H9 (cell line): ENCODE data around the gene WFDC1. TPM values are rescaled to one million over a fixed set of nuclear protein-coding genes. Genes with fewer than 3 reads are reported as not detected.

Experiments used
- DNase-seq: peaks from one replicate; pipeline ENCODE4 v3.0.0-alpha.2; 2017
- H2AFZ ChIP-seq: one replicate; pipeline ENCODE4 v1.6.1; 2013; ENCODE audit warnings: mild to moderate bottlenecking, low read length, control low read depth, moderate library complexity
- H2AK5ac ChIP-seq: 2 replicates; pipeline ENCODE4 v1.6.1; 2013; ENCODE audit warnings: low read length, control low read depth, mixed read lengths; ENCODE audit not compliant: insufficient read length
- H2BK120ac ChIP-seq: one replicate; pipeline ENCODE4 v1.6.1; 2013; ENCODE audit warnings: low read depth, mild to moderate bottlenecking, low read length, control low read depth, inconsistent platforms; ENCODE audit not compliant: poor library complexity, severe bottlenecking
- H2BK12ac ChIP-seq: 2 replicates; pipeline ENCODE4 v1.6.1; 2013; ENCODE audit warnings: low read length, control low read depth, mixed read lengths, low read depth; ENCODE audit not compliant: insufficient read length
- H2BK15ac ChIP-seq: 2 replicates; pipeline ENCODE4 v1.6.1; 2013; ENCODE audit warnings: low read depth, low read length, control low read depth
- H2BK20ac ChIP-seq: one replicate; pipeline ENCODE4 v1.6.1; 2013; ENCODE audit warnings: low read depth, mild to moderate bottlenecking, low read length, control low read depth, inconsistent platforms; ENCODE audit not compliant: poor library complexity, severe bottlenecking
- H2BK5ac ChIP-seq: 2 replicates; pipeline ENCODE4 v1.6.1; 2013; ENCODE audit warnings: low read length, control low read depth, mixed read lengths; ENCODE audit not compliant: insufficient read length
- H3K14ac ChIP-seq: 2 replicates; pipeline ENCODE4 v1.6.1; 2013; ENCODE audit warnings: low read length, control low read depth; ENCODE audit not compliant: insufficient read depth
- H3K18ac ChIP-seq: 2 replicates; pipeline ENCODE4 v1.6.1; 2013; ENCODE audit warnings: low read depth, mild to moderate bottlenecking, mixed read lengths, low read length, control low read depth; ENCODE audit not compliant: insufficient read length
- H3K23ac ChIP-seq: 2 replicates; pipeline ENCODE4 v1.6.1; 2013; ENCODE audit warnings: low read length, control low read depth, mixed read lengths, low read depth; ENCODE audit not compliant: insufficient read length
- H3K23me2 ChIP-seq: 2 replicates; pipeline ENCODE4 v1.6.1; 2013; ENCODE audit warnings: low read depth, mild to moderate bottlenecking, mixed read lengths, low read length, control low read depth; ENCODE audit not compliant: insufficient read length, poor library complexity, severe bottlenecking
- H3K27ac ChIP-seq: 2 replicates; pipeline ENCODE4 v1.5.1; 2013; ENCODE audit warnings: low read length, control low read depth, mixed read lengths, low read depth; ENCODE audit not compliant: insufficient read length
- H3K27me3 ChIP-seq: 2 replicates; pipeline ENCODE4 v1.6.1; 2013; ENCODE audit warnings: low read length, control low read depth, inconsistent platforms; ENCODE audit not compliant: insufficient read depth
- H3K4ac ChIP-seq: 2 replicates; pipeline ENCODE4 v1.6.1; 2013; ENCODE audit warnings: low read depth, mild to moderate bottlenecking, control low read depth, inconsistent platforms, low read length, moderate library complexity
- H3K4me1 ChIP-seq: 2 replicates; pipeline ENCODE4 v1.6.1; 2013; ENCODE audit warnings: low read length, control low read depth, inconsistent platforms; ENCODE audit not compliant: insufficient read depth
- H3K4me2 ChIP-seq: 2 replicates; pipeline ENCODE4 v1.6.1; 2013; ENCODE audit warnings: low read length, control low read depth, mixed read lengths; ENCODE audit not compliant: insufficient read length, insufficient read depth
- H3K56ac ChIP-seq: 2 replicates; pipeline ENCODE4 v1.6.1; 2013; ENCODE audit warnings: low read depth, mild to moderate bottlenecking, mixed read lengths, low read length, control low read depth; ENCODE audit not compliant: insufficient read length
- H3K79me1 ChIP-seq: 2 replicates; pipeline ENCODE4 v1.6.1; 2013; ENCODE audit warnings: low read depth, mild to moderate bottlenecking, moderate library complexity, low read length, control low read depth, inconsistent platforms; ENCODE audit not compliant: insufficient read depth, poor library complexity, severe bottlenecking
- H3K79me2 ChIP-seq: 2 replicates; pipeline ENCODE4 v1.6.1; 2013; ENCODE audit warnings: low read length, control low read depth, inconsistent platforms; ENCODE audit not compliant: insufficient read depth
- H3K9ac ChIP-seq: 2 replicates; pipeline ENCODE4 v1.6.1; 2013; ENCODE audit warnings: low read length, control low read depth, mixed read lengths; ENCODE audit not compliant: insufficient read length; ENCODE audit errors: extremely low read depth
- H3K9me3 ChIP-seq: one replicate; pipeline ENCODE4 v1.6.1; 2013; ENCODE audit warnings: low read depth, low read length, inconsistent platforms; ENCODE audit not compliant: control insufficient read depth
- H3T11ph ChIP-seq: one replicate; pipeline ENCODE4 v1.6.1; 2013; ENCODE audit warnings: mild to moderate bottlenecking, low read length, control low read depth, inconsistent platforms
- H4K20me1 ChIP-seq: one replicate; pipeline ENCODE4 v1.6.1; 2013; ENCODE audit not compliant: control insufficient read depth, insufficient read length, insufficient read depth
- H4K5ac ChIP-seq: 2 replicates; pipeline ENCODE4 v1.6.1; 2013; ENCODE audit warnings: low read depth, mild to moderate bottlenecking, mixed read lengths, low read length, control low read depth; ENCODE audit not compliant: insufficient read length
- H4K8ac ChIP-seq: replicated peaks from 2 replicates; pipeline ENCODE4 v1.6.1; 2013; ENCODE audit warnings: low read length, control low read depth, mixed read lengths, low read depth; ENCODE audit not compliant: insufficient read length
- H4K91ac ChIP-seq: 2 replicates; pipeline ENCODE4 v1.6.1; 2013; ENCODE audit warnings: low read depth, mild to moderate bottlenecking, moderate library complexity, mixed read lengths, low read length, control low read depth; ENCODE audit not compliant: insufficient read length
- H3K27ac Mint-ChIP-seq, 3 experiments: 2 replicates in 2 of 3; 3 replicates in 1 of 3; pipeline ENCODE4 v1.8.0; 2020 to 2021; ENCODE audit warnings: mixed read lengths in 3 of 3, mild to moderate bottlenecking in 1 of 3, moderate library complexity in 1 of 3
- H3K27me3 Mint-ChIP-seq: 2 replicates; pipeline ENCODE4 v1.8.0; 2021; ENCODE audit warnings: low read depth, mild to moderate bottlenecking, moderate library complexity, mixed read lengths
- H3K36me3 Mint-ChIP-seq, 3 experiments: 2 replicates in 2 of 3; 3 replicates in 1 of 3; pipeline ENCODE4 v1.8.0; 2020 to 2021; ENCODE audit warnings: low read depth in 3 of 3, mixed read lengths in 3 of 3; ENCODE audit not compliant: insufficient read depth in 1 of 3
- H3K4me1 Mint-ChIP-seq, 2 experiments: 2 replicates each; pipeline ENCODE4 v1.8.0; 2020; ENCODE audit warnings: mixed read lengths in 2 of 2
- H3K4me3 Mint-ChIP-seq, 2 experiments: 2 replicates in 1 of 2; 3 replicates in 1 of 2; pipeline ENCODE4 v1.8.0; 2020 to 2021; ENCODE audit warnings: mild to moderate bottlenecking in 2 of 2, mixed read lengths in 2 of 2, moderate library complexity in 1 of 2
- H3K9me3 Mint-ChIP-seq, 2 experiments: 2 replicates in 1 of 2; 3 replicates in 1 of 2; pipeline ENCODE4 v1.8.0; 2020; ENCODE audit warnings: mild to moderate bottlenecking in 2 of 2, mixed read lengths in 2 of 2, moderate library complexity in 1 of 2
- WGBS: extraction: QIAGEN DNeasy Blood & Tissue Kit; methylation state at CpG from one replicate; pipeline ENCODE4 v1.1.7; 2013; ENCODE audit warnings: missing lambda C conversion rate, low lambda C conversion rate, mixed read lengths; ENCODE audit not compliant: insufficient read length; ENCODE audit errors: extremely low coverage; 5-methylcytosine and 5-hydroxymethylcytosine counted together
- total RNA-seq: library from RNA; stranded (reverse); gene quantifications from 2 replicates; pipeline ENCODE4 v1.2.1, GENCODE V29; 2021
- TF ChIP-seq, protein P1 (sequence below): fragments of 200-600 bp; sonication (generic); conservative IDR thresholded peaks from 3 replicates; pipeline ENCODE4 v1.8.0; 2021; ENCODE audit warnings: antibody characterized with exemption, mild to moderate bottlenecking

The WFDC1 gene
- total RNA-seq, 1 experiment from 2014 or later, result 0.24 TPM

- WGBS, result no CpG with 5 or more reads among the region's 7 CpGs
- Histone ChIP-seq H3K27me3 (no peaks in the 10 kb centered on the region), H2BK120ac (no peak overlapping the region), H3K79me1 (no peaks in the 10 kb centered on the region), H3K27ac (no peak overlapping the region), H2BK12ac (no peak overlapping the region), H3K23ac (no peak overlapping the region), H3K4me1 (peaks cover 3% of the 10 kb centered on the region; the same call in 1 of the 2 replicates), H3K79me2 (no peaks in the 10 kb centered on the region), H3K9me3 (no peaks in the 10 kb centered on the region), H2BK15ac (no peak overlapping the region), H2BK5ac (no peak overlapping the region), H3K9ac (no peak overlapping the region), H3K23me2 (no peaks in the 10 kb centered on the region), H3K14ac (no peak overlapping the region), H4K20me1 (no peaks in the 10 kb centered on the region), H3K56ac (no peak overlapping the region), H3T11ph (no peak overlapping the region), H3K4me2 (no peak overlapping the region), H4K5ac (no peak overlapping the region), H3K4ac (no peak overlapping the region), H3K18ac (no peak overlapping the region), H2BK20ac (no peak overlapping the region), H4K91ac (no peak overlapping the region), H2AK5ac (no peak overlapping the region), H4K8ac (no peak overlapping the region), H2AFZ (no peak overlapping the region)
- TF ChIP-seq, protein P1, sequence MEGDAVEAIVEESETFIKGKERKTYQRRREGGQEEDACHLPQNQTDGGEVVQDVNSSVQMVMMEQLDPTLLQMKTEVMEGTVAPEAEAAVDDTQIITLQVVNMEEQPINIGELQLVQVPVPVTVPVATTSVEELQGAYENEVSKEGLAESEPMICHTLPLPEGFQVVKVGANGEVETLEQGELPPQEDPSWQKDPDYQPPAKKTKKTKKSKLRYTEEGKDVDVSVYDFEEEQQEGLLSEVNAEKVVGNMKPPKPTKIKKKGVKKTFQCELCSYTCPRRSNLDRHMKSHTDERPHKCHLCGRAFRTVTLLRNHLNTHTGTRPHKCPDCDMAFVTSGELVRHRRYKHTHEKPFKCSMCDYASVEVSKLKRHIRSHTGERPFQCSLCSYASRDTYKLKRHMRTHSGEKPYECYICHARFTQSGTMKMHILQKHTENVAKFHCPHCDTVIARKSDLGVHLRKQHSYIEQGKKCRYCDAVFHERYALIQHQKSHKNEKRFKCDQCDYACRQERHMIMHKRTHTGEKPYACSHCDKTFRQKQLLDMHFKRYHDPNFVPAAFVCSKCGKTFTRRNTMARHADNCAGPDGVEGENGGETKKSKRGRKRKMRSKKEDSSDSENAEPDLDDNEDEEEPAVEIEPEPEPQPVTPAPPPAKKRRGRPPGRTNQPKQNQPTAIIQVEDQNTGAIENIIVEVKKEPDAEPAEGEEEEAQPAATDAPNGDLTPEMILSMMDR, result no peak
- no peak for DNase-seq
- H3K36me3 Mint-ChIP-seq, result no peaks in the 10 kb centered on the region; a peak in 1 of 7 replicates
- H3K9me3 Mint-ChIP-seq, result no peaks in the 10 kb centered on the region; a peak in 1 of 5 replicates
- peaks cover 13% of the 10 kb centered on the region for H3K27me3 Mint-ChIP-seq
- peaks cover 42 to 50% of the 10 kb centered on the region in 2 experiments for H3K4me1 Mint-ChIP-seq
- no peak overlapping the region for H3K4me3 Mint-ChIP-seq
- H3K27ac Mint-ChIP-seq, result peak overlapping the region in 1 of 3 experiments; percentile 15; a peak in 1 of 7 replicates
Observed at GRCh38 chr16:84303516-84303915, 8.8 kb downstream of the WFDC1 start.
